GM11168 (cell line): ENCODE measurements around the gene UST.

Experiments
- in situ Hi-C: fragments of 300-500 bp; cut with MboI; formaldehyde crosslinking; loops from one replicate; pipeline ENCODE4 v1.12.0; 2022; ENCODE audit warnings: low sequenced_read_pairs; ENCODE audit not compliant: unreplicated experiment

The UST gene

GRCh38 chr6:148746363-148747144 is at the start of gene UST:
Gene UST, plus strand, starts transcription at chr6:148747030. Its CDS starts 401 bp downstream, at chr6:148747431.
- in situ Hi-C loops = no loop called here

GRCh38 chr6:148697895-148698440 is 48.9 kb upstream of the UST start:
- in situ Hi-C loops = no loop called here

GRCh38 chr6:148698671-148699180 is 48.1 kb upstream of the UST start:
- in situ Hi-C loops = no loop called here

- in situ Hi-C loops = no loop called here
These were observed 46.6 kb upstream of the UST start for GRCh38 chr6:148700047-148700715.

GRCh38 chr6:148700741-148701311 is 46.0 kb upstream of the UST start:
- in situ Hi-C loops = no loop called here

- in situ Hi-C loops = no loop called here
These were observed 45.5 kb upstream of the UST start for GRCh38 chr6:148701375-148701774.

GRCh38 chr6:148703900-148704299 is 42.9 kb upstream of the UST start:
- in situ Hi-C loops = no loop called here

- in situ Hi-C loops = no loop called here
These were observed 42.2 kb upstream of the UST start for GRCh38 chr6:148704400-148705246.

- in situ Hi-C loops = no loop called here
These were observed 38.1 kb upstream of the UST start for GRCh38 chr6:148708707-148709106.

- in situ Hi-C loops = no loop called here
These were observed 37.3 kb upstream of the UST start for GRCh38 chr6:148709577-148709976.

- in situ Hi-C loops = no loop called here
These were observed 34.8 kb upstream of the UST start for GRCh38 chr6:148711833-148712654.

GRCh38 chr6:148713033-148713738 is 33.6 kb upstream of the UST start:
- in situ Hi-C loops = no loop called here

GRCh38 chr6:148713921-148714320 is 32.9 kb upstream of the UST start:
- in situ Hi-C loops = no loop called here

GRCh38 chr6:148716811-148717210 is 30.0 kb upstream of the UST start:
- in situ Hi-C loops = no loop called here

GRCh38 chr6:148720406-148720805 is 26.4 kb upstream of the UST start:
- in situ Hi-C loops = no loop called here

GRCh38 chr6:148720897-148721296 is 25.9 kb upstream of the UST start:
- in situ Hi-C loops = no loop called here

- in situ Hi-C loops = no loop called here
These were observed 23.3 kb upstream of the UST start for GRCh38 chr6:148723484-148723883.

GRCh38 chr6:148724428-148724827 is 22.4 kb upstream of the UST start:
- in situ Hi-C loops = no loop called here

- in situ Hi-C loops = no loop called here
These were observed 19.7 kb upstream of the UST start for GRCh38 chr6:148727104-148727503.
